Measurements from ENCODE around the gene ZNF341. TPM values are rescaled to one million over a fixed set of nuclear protein-coding genes. Genes with fewer than 3 reads are reported as not detected.

The ZNF341 gene
- total RNA-seq, 2 donors from 2014 or later = 1.8 to 2.3 TPM

GRCh38 chr20:33828326-33828844, 96.6 kb downstream of the ZNF341 start:
- peaks cover 51 to 82% of the 10 kb centered on the region in 2 donors for H3K4me1 ChIP-seq (ENCODE audit: control insufficient read depth in 1 of 2, low read depth in 2 of 2)
- H3K27me3 ChIP-seq (replicated peaks; ENCODE audit: insufficient read depth) = no peaks in the 10 kb centered on the region
- no peaks in the 10 kb centered on the region for H3K36me3 ChIP-seq
- TF ChIP-seq CTCF (IDR thresholded peaks at IDR 0.05) = no peak
- no peaks in the 10 kb centered on the region for H3K9me3 ChIP-seq
- no peak overlapping the region for H3K4me3 ChIP-seq
- no peak for ATAC-seq (ENCODE audit: insufficient number of reproducible peaks, low FRiP score, low read depth)
- H3K27ac ChIP-seq = peak overlapping the region; percentile 40 to 74
- no peak for DNase-seq (ENCODE audit: low spot score)

- peaks cover 51 to 87% of the 10 kb centered on the region in 2 donors for H3K4me1 ChIP-seq (ENCODE audit: control insufficient read depth in 1 of 2, low read depth in 2 of 2)
- H3K27me3 ChIP-seq (replicated peaks; ENCODE audit: insufficient read depth) = no peaks in the 10 kb centered on the region
- H3K9me3 ChIP-seq = no peaks in the 10 kb centered on the region
- no peak overlapping the region for H3K4me3 ChIP-seq
- DNase-seq (ENCODE audit: low spot score) (no peak), ATAC-seq (ENCODE audit: insufficient number of reproducible peaks, low FRiP score, low read depth) (no peak)
- H3K36me3 ChIP-seq = no peaks in the 10 kb centered on the region
- no peak for TF ChIP-seq CTCF (IDR thresholded peaks at IDR 0.05)
- peak overlapping the region; percentile 40 to 74 for H3K27ac ChIP-seq
Measured at GRCh38 chr20:33828967-33829560, 97.3 kb downstream of the ZNF341 start.

GRCh38 chr20:33829636-33830035, 97.8 kb downstream of the ZNF341 start:
- no peak for TF ChIP-seq CTCF (IDR thresholded peaks at IDR 0.05)
- Histone ChIP-seq H3K27me3 (replicated peaks; ENCODE audit: insufficient read depth) (no peaks in the 10 kb centered on the region), H3K4me3 (no peak overlapping the region), H3K36me3 (no peaks in the 10 kb centered on the region), H3K9me3 (no peaks in the 10 kb centered on the region), H3K4me1 (ENCODE audit: control insufficient read depth in 1 of 2, low read depth in 2 of 2) (peaks cover 51 to 87% of the 10 kb centered on the region in 2 donors), H3K27ac (peak overlapping the region; percentile 40 to 74)
- ATAC-seq (ENCODE audit: insufficient number of reproducible peaks, low FRiP score, low read depth) (no peak), DNase-seq (ENCODE audit: low spot score) (no peak)

GRCh38 chr20:33830371-33830770, 98.6 kb downstream of the ZNF341 start:
- Histone ChIP-seq H3K4me1 (ENCODE audit: control insufficient read depth in 1 of 2, low read depth in 2 of 2) (peaks cover 51 to 83% of the 10 kb centered on the region in 2 donors), H3K9me3 (no peaks in the 10 kb centered on the region), H3K4me3 (no peak overlapping the region), H3K27ac (peak overlapping the region; percentile 24 to 40), H3K36me3 (no peaks in the 10 kb centered on the region), H3K27me3 (replicated peaks; ENCODE audit: insufficient read depth) (no peaks in the 10 kb centered on the region)
- TF ChIP-seq CTCF (IDR thresholded peaks at IDR 0.05) = no peak
- DNase-seq (ENCODE audit: low spot score) (no peak), ATAC-seq (ENCODE audit: insufficient number of reproducible peaks, low FRiP score, low read depth) (no peak)

GRCh38 chr20:33832103-33832804, 100.5 kb downstream of the ZNF341 start:
- TF ChIP-seq CTCF (IDR thresholded peaks at IDR 0.05) = no peak
- Histone ChIP-seq H3K4me1 (ENCODE audit: control insufficient read depth in 1 of 2, low read depth in 2 of 2) (peaks cover 34 to 83% of the 10 kb centered on the region in 2 donors), H3K27me3 (replicated peaks; ENCODE audit: insufficient read depth) (no peaks in the 10 kb centered on the region), H3K36me3 (no peaks in the 10 kb centered on the region), H3K9me3 (no peaks in the 10 kb centered on the region), H3K27ac (peak overlapping the region in 1 of 2 donors; percentile 15), H3K4me3 (peak overlapping the region; percentile 21)
- ATAC-seq (ENCODE audit: insufficient number of reproducible peaks, low FRiP score, low read depth) (no peak), DNase-seq (ENCODE audit: low spot score) (no peak)
